ENCODE results near the gene OPCML.

The OPCML gene

DNA sequence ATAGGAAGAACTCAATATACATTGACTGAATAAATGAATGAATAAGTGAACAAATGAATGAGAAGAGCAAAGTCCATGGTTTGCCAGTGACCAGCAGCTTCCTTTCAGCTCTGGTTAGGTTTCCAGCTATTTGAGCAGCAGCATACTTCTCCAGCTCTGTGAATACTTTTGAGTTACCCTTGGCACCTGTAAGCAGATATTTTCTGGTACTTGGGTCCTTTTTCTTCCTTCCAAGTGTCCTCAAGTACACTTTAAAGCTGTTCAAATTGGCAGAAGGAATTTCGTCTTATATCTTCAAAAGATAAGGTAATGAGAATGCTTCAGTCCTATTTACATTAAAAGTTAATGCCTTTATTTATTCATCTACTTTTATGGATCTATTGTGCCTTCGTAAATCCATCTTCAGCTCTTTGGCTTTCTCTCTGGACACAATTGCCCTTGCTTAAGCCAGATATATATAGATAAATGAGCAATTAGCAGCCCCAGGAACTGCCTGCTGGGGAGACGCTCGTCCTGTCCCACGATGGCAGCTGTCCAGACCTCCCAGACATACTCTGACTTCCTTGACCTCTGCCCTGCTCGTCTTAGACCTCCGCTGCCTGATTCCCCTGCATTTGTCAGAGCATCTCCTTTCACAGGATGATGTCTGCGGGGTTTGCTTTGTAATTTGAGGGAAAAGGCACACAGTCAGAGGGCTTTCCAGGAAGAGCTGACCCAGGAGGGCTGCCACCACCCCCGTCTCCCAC lies 926.3 kb downstream of the OPCML start:
- DNase-seq (ENCODE audit: low read depth), result no peak

DNA sequence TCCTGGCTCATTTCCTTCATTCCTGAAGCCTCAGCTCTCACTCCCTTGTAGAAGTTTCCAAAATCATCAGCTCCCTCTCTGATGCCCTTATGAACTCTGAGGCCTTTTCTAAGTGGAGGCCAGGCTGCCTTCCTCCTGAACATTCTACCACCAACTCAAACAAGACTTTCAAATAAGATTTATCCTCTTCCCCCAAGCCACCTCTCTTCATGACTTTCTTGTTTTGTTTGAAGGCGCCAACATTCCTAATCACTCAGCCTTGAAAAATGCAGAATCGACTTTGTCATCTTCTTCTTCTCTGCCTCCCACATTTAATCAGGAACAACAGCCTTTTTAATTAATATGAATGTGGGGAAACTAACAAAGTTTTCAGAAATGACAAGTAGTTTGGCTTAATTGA lies 927.9 kb downstream of the OPCML start:
- DNase-seq (ENCODE audit: low read depth), result no peak

DNA sequence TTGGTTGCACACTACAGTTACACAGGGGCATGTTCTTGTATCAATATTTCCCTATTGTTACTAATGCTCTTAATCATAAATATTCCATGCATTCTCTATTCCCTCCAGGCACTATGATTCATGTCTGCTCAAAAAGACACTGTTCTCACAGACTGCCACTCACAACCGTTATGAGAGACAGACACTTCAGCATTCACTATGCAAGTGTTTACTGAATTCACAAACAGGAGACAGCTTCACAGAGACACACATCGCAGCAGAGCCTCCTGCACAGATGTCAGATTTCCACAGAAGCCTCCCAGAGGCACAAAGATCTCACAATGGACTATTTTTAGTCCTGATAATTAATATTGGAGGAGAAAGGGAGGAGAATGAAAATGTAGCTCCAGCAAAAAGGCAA lies 930.4 kb downstream of the OPCML start:
- no peak for DNase-seq (ENCODE audit: low read depth)

DNA sequence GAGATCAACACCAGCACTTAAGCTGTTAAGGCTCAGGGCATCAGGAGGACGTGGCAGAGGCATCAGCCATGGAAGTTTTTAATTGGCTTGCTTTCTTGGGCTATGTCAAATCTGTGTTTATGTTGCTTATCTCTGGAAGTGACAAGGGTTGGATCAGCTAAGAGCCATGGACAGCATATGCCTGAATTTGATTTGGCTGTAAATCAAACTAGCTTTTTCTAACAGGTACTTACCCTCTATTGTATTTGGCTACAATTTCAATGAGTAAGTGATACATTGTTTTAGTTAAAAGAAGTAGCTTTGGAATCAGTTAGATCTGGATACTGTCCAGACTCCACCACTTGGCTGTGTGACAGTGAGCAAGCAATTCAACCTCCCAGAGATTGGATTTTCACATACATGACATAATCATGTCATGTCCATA lies 936.6 kb downstream of the OPCML start:
- no peak for DNase-seq (ENCODE audit: low read depth)

DNA sequence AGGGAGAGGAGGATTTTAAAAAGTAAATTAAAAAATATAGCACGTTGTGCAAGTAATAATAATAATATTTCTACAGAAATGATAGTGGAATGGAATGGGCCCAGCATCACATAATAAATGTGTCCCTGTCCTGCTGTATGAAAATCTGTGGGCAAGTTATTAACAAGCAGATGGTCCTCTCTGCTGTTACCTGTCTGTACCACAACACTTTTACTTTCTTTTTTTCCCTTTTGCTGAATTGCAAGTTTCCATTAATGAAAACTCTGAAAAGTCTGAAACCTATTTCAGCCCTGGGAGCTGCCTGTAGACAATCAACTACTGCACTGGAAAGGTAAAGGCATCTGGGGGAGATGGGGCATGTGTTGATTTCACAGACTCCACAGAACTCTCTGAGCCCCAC lies 937.1 kb downstream of the OPCML start:
- no peak for DNase-seq (ENCODE audit: low read depth)

DNA sequence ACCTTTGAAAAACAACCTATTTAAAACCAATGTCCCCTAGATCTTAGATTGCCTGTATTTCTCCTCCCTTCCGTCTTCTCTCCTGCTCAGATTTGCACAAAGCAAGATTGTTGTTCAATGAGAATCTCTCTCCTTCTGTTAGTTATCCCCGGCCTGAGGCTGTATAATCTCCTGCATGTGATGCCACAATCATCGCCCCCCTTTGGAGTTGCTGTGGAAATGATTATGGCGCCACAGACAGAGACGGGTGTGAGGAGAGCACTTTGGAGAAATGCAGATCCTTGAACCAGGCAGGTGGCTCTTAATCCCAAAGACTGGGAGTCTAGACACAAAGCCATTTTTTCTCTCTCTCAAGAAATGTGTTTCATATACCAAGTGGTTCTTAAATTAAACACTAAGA lies 941.3 kb downstream of the OPCML start:
- DNase-seq (ENCODE audit: low read depth), result no peak

DNA sequence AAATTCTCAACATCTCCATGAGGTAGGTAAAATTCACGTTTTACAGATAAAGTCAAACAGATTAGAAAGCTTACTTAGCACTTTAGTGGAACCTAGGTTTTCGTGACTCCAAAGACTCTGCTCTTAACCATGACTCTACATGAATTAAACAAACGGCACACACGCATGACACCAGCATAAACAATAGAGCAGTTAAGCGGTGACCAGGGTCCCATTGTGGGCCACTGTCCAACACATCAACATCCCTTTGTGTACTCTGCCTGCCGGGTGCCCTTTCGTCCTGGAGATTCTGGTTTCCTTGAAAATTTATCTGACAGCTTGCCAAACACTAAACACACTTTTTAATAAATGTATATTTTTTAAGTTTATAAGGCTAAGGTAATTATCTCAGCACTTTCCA lies 941.7 kb downstream of the OPCML start:
- no peak for DNase-seq (ENCODE audit: low read depth)

DNA sequence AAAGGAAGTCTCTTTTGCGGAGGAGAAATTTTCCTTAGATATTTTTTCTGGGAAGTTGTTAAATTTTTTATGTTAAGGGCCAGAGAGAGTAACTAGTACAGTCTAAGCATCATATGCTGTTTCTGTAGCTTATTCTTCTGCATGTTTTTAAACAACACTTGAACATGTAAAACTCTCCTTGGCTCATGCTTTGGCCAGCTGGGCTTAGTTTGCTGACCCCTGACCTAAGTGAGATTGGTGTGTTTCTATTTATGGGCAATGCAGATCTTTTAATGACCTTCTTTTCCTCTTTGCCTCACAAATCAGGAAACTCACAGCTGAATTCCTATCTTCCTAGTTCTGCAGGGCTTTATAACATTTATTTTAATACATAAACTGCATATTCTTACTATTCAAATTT lies 942.5 kb downstream of the OPCML start:
- no peak for DNase-seq (ENCODE audit: low read depth)

DNA sequence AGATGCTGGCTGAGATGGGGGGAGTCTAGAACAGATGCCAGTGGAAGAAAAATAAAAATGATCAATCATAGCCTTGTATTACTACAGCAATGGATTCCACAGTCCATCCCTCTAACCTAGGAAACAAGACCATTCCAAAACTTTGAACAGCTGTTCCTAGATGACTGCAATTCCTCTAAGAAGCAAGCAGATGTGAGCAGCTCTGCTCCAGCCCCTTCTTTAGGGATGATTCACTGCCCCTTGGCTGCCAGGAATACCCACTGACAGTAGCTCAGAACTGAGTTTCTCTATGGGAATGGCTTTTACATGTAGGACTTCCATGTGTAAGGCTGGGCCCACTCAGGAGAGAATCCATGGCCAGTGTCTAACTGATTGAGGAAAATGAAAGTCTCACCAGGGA lies 943.9 kb downstream of the OPCML start:
- DNase-seq (ENCODE audit: low read depth), result no peak

DNA sequence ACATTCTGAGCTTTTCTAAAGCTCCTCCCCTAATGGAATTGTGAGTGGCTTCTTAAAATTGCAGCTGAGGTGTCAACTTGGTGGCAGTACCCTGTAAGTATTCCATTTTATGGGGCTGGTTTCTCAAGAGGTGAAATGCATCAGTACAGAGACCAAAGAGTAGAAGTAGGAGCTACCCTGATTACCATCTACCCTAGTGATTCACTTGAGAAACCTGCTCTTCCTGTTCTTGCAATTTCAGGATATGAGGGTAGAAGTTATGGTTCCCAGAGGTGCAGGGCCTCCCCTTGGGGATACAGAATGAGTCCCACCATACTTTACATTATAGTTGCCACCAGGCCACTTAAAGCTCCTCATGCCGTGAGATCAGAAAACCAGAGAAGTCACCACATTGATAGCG lies 944.6 kb downstream of the OPCML start:
- no peak for DNase-seq (ENCODE audit: low read depth)

DNA sequence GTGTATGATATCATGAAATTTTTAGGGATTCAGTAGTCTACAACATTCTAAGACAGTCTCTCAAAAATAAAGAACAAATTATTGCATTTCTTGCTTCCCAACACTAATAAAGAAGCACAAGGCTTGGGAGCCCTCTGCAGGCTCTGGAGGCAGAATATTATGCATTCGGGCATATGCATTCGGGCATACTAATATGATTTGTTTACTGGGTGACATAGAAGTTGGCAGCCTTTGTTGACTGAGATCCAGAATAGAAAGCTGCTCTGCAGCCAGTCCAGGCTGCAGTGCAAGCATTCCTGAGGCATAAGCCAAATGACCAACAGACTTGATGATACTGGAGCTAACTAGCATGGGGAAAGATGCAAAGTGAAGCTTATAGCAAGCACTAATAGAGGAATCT lies 945.5 kb downstream of the OPCML start:
- no peak for DNase-seq (ENCODE audit: low read depth)

DNA sequence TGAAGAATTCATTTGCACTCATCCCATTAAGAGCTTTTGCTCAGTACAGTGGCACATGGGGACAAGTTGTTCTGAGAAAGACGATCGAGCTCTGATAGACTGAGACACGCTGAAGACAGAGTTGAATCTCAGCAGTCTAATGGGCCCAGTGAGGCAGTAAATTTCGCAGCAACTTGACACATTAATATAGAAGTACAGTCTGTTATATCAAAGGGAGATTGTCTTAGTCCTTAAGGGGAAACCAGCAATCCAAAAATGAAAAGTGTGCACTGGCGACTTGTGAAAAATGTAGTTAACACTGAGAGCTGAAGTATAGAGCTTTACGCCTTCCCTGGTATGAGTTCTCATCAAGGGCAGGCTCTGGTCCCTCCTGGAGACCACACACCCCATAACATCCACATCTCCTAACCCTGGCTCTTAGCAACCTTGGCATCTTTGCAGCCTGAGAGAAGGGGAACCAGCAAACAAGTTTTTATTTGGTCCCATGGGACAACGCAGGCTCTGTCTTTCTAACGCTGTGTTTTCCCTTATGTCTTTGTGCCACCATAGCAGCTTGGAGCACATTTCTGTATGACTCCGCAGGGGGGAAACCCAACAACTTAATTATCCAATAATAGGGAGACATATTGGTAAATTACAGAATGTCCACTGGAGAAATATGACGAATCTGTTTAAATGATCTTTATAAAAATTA lies 952.5 kb downstream of the OPCML start:
- no peak for DNase-seq (ENCODE audit: low read depth)

DNA sequence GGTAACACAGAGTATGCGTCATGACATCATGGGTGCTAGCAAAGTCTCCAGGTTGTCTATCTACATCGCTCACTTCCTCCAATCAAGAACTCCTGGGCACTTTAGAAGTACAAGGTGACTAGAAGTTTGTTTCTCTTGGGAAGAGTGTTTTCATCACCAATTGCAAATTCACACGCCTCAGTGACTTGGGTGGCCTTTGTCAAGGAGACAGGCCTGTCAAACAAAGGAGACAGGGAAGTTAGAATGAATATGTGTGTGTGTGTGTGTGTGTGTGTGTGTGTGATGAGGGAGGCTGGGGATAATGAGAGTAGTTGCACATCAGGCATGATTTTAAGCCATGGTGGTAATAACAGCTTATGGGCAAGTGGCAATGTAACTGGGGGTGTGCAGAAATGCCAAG lies 953.2 kb downstream of the OPCML start:
- no peak for DNase-seq (ENCODE audit: low read depth)

DNA sequence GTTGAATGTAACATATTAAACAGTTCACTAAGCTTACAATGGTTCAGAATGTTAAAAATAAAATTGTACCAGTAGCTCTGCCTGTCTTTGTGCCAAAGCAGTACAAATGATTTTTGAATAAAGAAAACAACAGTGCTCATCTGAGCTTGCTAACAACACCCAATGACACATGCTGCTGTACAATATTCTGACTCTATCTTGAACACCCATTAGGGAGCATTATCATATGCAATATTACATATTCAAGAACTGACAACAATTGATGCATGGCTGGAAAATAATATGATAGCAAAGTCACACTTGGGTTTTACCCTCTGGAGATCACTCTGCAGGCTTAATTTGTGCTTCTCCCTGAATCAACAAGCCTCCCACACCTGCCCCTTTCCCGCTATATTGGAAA lies 953.7 kb downstream of the OPCML start:
- no peak for DNase-seq (ENCODE audit: low read depth)

DNA sequence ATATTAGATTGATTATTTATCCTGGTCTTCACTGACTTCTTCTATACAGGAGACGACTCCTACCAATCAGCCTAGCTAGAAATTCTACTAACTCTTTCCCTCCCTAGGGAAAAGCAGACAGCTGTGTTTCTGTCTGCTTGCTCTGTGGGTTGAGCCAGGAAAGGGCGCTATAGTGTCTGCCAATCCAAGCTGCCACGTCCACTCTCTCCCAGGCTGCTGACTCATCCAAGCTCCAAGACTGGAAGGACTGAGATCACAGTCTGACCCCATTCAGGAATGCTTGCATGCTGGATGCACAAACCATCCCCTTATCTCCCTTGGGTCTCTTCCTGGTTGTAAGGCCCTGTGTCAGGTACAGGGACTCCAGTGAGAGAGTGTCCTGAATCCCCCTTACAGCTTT lies 955.6 kb downstream of the OPCML start:
- DNase-seq (ENCODE audit: low read depth), result no peak

DNA sequence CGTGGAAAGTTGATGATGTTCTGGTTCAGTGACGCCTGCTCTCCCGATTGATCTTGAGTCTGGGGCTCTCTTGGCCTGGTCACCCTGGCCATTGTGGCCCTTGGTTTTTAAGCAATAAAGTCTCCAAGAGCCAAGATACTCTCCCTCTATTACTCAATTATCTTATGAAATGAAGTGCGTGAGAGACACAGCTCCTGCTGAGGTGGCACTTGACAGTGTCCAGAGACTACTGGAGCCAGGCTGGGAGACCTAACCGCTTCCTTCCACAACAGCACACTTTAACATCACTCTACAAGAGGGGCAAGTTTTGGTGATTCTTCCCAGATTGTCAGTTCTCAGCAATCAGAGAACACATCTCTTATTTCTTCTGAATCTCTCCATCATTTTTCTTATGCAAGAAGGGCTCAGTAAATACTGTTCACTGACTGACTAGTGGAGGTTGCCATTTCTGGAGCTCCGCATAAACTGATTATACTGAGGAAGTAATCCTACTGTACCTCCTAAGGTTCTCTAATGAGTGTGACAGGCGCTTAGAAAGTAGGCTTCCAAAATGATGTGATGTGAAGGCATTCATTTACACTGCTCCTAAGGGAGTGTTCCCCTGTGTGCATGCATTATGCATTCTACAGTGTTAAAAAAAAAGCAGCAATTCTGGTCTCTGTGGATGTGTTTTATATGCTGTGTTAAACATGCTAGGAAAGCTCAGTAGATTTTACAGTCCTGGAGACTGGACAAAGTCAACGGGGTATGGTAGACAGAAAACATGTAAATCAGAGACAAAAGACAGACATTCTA lies 968.0 kb downstream of the OPCML start:
- DNase-seq (ENCODE audit: low read depth), result no peak

DNA sequence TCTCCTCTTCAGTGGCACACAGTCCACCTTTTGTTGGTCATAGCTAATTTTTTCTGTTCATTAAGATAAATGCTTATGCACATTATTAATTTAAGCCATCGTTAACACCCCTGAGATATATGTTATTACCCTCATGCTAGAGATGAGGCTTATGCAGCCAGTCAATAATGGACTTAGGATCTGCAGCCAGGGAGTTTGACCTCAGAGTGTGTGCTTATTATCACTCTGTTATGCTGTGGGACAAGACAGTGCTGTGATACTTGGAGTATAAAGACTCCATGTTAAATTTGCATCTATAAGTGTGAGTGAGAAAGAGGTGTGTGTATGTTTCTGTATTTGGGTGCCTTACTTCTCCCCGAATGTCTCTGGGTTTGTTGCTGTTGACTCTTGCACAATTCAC lies 969.3 kb downstream of the OPCML start:
- DNase-seq (ENCODE audit: low read depth), result no peak

DNA sequence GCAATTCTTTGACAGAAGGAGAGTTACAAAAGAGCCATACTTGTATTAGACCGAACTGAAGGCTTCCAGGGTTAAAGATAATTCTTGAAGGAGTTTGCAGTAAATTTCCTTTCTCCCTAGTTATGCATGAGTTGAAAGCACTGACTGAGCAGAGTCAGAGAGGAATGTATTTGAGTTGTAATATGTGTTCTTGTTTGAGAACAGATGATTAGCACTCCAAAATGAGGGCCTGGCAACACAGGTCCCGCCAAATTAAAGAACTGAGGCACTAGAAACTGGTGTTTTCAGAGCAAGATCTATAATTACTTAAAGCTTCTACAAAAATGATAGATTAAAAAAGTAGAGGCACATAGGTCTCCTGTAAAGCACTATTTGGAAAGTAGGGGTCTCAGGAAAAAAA lies 970.4 kb downstream of the OPCML start:
- no peak for DNase-seq (ENCODE audit: low read depth)

DNA sequence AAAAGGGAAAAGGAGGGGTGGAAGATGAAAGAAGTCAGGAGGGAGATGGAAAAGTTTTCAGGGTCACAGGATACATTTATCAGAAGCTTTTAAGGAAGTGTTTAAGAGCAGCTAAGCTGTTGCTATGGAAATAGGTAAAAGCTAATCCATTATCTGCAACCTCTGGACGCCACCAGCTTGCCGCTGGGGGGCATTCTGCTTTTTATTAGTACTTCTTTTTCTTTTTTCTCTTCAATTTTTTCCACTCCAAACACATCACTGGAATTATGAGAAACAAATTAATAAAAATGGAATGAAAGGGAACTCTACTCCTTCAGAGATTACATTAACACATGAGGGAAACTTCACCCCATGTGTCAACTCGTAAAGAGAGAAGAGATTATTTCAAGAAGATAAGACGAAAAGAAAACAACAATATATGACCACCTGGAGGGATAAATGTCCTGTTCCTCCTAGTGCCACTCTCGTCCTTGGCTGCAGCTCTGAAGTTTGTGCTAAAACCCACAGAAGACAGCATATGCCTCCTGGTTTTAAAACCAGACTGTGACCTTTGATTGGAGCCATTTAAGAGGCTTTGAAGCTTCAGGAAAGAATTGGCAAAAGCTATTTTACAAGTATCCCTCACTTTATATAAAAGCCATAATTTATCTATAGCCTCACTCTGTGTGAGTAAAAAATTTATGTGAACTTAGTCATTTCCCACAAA lies 972.8 kb downstream of the OPCML start:
- no peak for DNase-seq (ENCODE audit: low read depth)

DNA sequence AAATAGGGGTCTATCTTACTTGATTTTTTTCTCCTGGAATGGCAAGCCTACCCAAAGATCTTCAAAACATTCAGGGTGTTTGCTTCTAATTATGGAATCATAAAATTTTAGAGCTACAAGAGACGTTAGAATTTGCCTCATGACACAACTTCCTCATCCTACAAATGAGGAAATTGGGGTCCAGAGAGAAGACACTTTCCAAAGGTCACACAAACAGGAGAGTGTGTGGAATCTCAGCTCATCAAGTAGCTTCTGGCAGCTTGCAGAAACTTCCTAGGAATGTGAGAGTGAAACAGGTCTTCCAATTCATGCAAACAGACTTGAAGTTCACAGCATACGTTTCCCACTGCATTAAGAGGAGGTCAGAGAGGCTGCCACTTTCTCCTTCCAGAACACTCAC lies 976.0 kb downstream of the OPCML start:
- no peak for DNase-seq (ENCODE audit: low read depth)

DNA sequence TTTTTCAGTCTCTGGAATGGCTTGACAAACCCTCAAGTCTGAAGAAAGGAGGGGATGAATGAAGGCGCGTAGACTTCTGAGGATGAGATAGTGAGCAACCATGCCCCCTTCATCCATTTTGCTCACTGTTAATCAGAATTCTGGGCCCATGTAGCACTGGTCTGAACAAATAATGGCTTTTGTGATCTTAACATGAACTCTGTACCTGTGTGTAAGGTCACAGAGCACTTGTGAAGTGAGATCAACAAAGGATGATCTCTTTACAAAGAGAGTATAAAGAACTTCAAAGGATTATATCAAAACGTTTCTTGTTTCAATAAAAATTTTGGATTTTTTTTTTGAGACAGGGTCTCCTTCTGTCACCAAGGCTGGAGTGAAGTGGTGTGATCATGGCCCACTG lies 976.7 kb downstream of the OPCML start:
- no peak for DNase-seq (ENCODE audit: low read depth)

DNA sequence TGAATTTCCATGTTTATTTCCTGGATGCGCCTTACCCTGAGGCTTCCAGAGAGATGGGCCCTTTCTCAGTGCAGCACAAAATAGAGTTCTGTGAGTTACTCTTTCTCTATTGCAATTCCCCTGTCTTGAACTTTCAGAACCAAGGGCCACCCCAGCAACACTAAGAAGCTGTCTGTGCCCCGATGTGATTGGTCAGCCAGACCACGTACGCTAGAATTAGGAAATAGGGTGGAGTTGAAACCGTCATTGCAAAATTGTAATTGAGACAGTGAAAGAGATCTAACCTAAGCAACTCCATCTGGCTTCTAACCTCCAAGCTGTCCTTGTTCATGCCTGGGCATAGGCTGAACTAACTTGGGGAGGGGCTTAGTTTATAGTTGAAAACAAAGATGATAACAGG lies 981.3 kb downstream of the OPCML start:
- no peak for DNase-seq (ENCODE audit: low read depth)

DNA sequence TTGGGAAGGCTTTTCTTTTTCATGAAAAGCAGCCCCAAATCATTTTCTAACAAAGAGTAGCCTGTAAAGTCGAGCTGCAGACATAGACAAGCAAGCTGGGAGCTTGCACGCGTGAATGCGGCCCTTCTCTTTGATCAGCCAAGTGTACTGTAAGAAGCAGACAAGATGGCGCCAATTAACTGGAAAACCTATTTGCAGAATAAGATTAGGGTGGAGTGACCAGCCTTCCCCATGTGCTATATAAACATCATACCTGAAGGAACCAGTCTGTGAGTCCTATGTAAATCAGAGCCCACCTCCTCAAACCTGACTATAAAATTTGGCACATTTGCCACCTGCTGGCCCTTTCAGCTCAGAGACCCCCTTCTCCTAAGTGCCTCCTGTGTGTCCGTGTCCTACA lies 982.7 kb downstream of the OPCML start:
- DNase-seq (ENCODE audit: low read depth), result no peak

Measured in stimulated activated CD8-positive, alpha-beta memory T cell treated with anti-CD3 and anti-CD28 coated beads, Interleukin-15, amount 100 ng/mL, for 1 hour (primary cell).